AG04450 (cell line): ENCODE results near the gene MEI4. TPM values are rescaled to one million over a fixed set of nuclear protein-coding genes. Genes with fewer than 3 reads are reported as not detected.

Experiments
- CTCF ChIA-PET: fragments of 300-600, 350-600 bp; formaldehyde crosslinking; extraction: SDS; loops from one replicate; lab custom pipeline; 2022; ENCODE audit warnings: antibody characterized with exemption, inconsistent platforms; lab: Charles Lee
- POLR2A ChIA-PET: fragments of 350-600 bp; formaldehyde crosslinking; extraction: SDS; loops from one replicate; lab custom pipeline; 2021; ENCODE audit warnings: antibody characterized with exemption, inconsistent platforms; lab: Yijun Ruan, JAX
- DNase-seq: peaks from one replicate; pipeline ENCODE4 v3.0.0-alpha.2; 2011; ENCODE audit warnings: low read depth, low spot score
- H3K27ac ChIP-seq: one replicate; pipeline ENCODE4 v1.5.1; 2012; ENCODE audit warnings: low read depth, low read length, control low read depth
- H3K27me3 ChIP-seq: one replicate; pipeline ENCODE4 v1.6.0; 2012; ENCODE audit warnings: low read length; ENCODE audit not compliant: control insufficient read depth, insufficient read depth
- H3K4me3 ChIP-seq: 2 replicates; pipeline ENCODE4 v1.5.1; 2011; ENCODE audit warnings: mild to moderate bottlenecking, low read depth, low read length, control low read depth
- H3K9me3 ChIP-seq: 2 replicates; pipeline ENCODE4 v1.5.1; 2012; ENCODE audit warnings: low read length; ENCODE audit not compliant: control insufficient read depth, insufficient read depth
- CTCF ChIP-seq: IDR thresholded peaks from 2 replicates; pipeline ENCODE4 v1.5.1; 2011; ENCODE audit warnings: low read depth, low read length, control low read depth, inconsistent platforms
- polyA plus RNA-seq: library from polyadenylated mRNA; depleted of rRNA; stranded (reverse); fragments of >200 nt; gene quantifications from 2 replicates; pipeline ENCODE4 v1.2.3, GENCODE V29; 2011

Gene MEI4
- polyA plus RNA-seq, 1 experiment: not detected

- H3K4me3 ChIP-seq: no peak overlapping the region
- ChIA-PET POLR2A (no interaction called here), CTCF (no interaction called here)
- no peaks in the 10 kb centered on the region; the same call in 1 of the 2 replicates for H3K9me3 ChIP-seq
- H3K27me3 ChIP-seq: no peaks in the 10 kb centered on the region
- H3K27ac ChIP-seq: no peak overlapping the region
- TF ChIP-seq CTCF: no peak
- DNase-seq: no peak
Observed at GRCh38 chr6:77620278-77620882, 32.5 kb upstream of the MEI4 start.

- Histone ChIP-seq H3K4me3 (no peak overlapping the region), H3K27ac (no peak overlapping the region), H3K9me3 (no peaks in the 10 kb centered on the region), H3K27me3 (no peaks in the 10 kb centered on the region)
- TF ChIP-seq CTCF: no peak
- no peak for DNase-seq
- ChIA-PET CTCF (no interaction called here), POLR2A (no interaction called here)
Observed at GRCh38 chr6:77624515-77624914, 28.3 kb upstream of the MEI4 start.

- Histone ChIP-seq H3K4me3 (no peak overlapping the region), H3K9me3 (no peaks in the 10 kb centered on the region), H3K27me3 (no peaks in the 10 kb centered on the region), H3K27ac (no peak overlapping the region)
- ChIA-PET CTCF (no interaction called here), POLR2A (no interaction called here)
- no peak for DNase-seq
- no peak for TF ChIP-seq CTCF
Observed at GRCh38 chr6:77626426-77626825, 26.4 kb upstream of the MEI4 start.

GRCh38 chr6:77630014-77630413 is 22.8 kb upstream of the MEI4 start:
- DNase-seq: no peak
- no peak for TF ChIP-seq CTCF
- POLR2A ChIA-PET: no interaction called here
- no peaks in the 10 kb centered on the region for H3K27me3 ChIP-seq
- CTCF ChIA-PET: no interaction called here
- H3K4me3 ChIP-seq: no peak overlapping the region
- H3K27ac ChIP-seq: no peak overlapping the region
- H3K9me3 ChIP-seq: no peaks in the 10 kb centered on the region

GRCh38 chr6:77633471-77633870 is 19.4 kb upstream of the MEI4 start:
- DNase-seq: no peak

More at GRCh38 chr6:77633471-77633870, 19.4 kb upstream of the MEI4 start:
- H3K9me3 ChIP-seq: peaks cover 5% of the 10 kb centered on the region
- H3K27ac ChIP-seq: no peak overlapping the region
- CTCF ChIA-PET: no interaction called here
- H3K27me3 ChIP-seq: no peaks in the 10 kb centered on the region
- POLR2A ChIA-PET: no interaction called here
- H3K4me3 ChIP-seq: no peak overlapping the region
- no peak for TF ChIP-seq CTCF
